HUDEP-2 (cell line): ENCODE data around the gene ARMH4.

Experiments used
- DNase-seq, 76 experiments: peaks; one replicate each; lab custom pipeline; 2025; ENCODE audit not compliant: unreplicated experiment in 76 of 76; lab: John Stamatoyannopoulos, UW

Gene ARMH4, protein sequence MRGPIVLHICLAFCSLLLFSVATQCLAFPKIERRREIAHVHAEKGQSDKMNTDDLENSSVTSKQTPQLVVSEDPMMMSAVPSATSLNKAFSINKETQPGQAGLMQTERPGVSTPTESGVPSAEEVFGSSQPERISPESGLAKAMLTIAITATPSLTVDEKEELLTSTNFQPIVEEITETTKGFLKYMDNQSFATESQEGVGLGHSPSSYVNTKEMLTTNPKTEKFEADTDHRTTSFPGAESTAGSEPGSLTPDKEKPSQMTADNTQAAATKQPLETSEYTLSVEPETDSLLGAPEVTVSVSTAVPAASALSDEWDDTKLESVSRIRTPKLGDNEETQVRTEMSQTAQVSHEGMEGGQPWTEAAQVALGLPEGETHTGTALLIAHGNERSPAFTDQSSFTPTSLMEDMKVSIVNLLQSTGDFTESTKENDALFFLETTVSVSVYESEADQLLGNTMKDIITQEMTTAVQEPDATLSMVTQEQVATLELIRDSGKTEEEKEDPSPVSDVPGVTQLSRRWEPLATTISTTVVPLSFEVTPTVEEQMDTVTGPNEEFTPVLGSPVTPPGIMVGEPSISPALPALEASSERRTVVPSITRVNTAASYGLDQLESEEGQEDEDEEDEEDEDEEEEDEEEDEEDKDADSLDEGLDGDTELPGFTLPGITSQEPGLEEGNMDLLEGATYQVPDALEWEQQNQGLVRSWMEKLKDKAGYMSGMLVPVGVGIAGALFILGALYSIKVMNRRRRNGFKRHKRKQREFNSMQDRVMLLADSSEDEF

DNA sequence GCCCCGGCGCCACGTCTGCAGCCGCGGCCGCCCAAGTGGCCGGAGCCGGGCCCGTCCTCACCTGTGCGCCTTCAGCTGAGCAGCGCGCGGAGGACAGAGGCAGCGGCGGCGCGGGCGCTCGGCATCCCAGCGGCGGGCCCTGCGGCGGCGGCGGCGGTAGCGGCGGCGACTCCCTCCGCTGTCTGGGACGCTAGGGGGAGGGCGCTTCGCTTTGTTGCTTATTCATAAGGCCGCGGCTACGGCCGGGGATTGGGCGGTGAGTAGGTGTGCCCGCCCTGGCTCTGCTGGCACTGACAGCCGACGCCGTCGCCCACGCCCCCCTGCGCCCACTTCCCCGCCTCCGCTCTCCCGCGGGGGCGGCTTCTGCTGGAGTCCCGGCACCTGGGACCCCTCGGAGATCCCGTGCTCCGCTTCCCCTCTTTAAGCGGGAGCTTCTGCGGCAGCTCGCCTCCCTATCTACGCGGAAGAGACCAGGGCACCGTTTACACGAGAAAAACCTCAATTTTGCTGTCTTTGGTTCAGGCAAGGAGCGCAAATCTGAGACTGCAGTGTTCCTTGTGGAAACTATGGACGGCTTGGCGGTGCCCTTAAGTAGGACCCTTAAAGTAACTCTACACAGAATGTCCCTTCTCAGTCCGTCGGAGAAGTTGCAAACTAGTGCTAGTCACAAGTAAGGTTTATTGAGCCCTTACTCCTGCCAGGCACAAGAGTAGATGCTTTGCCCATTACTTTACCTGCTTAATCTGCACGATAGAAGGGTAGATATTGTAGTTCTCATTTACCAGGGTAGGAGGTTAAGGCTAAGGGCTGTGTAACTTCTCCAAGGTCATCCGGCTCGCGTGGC is at the start of gene ARMH4:
Gene ARMH4, minus strand, starts transcription at position 200 of the 844 bp plus-strand sequence. CDS start 12,855 bp downstream, outside the sequence.
- peak in 74 of 76 experiments; percentile 13 to 88 (median 73) for DNase-seq

DNA sequence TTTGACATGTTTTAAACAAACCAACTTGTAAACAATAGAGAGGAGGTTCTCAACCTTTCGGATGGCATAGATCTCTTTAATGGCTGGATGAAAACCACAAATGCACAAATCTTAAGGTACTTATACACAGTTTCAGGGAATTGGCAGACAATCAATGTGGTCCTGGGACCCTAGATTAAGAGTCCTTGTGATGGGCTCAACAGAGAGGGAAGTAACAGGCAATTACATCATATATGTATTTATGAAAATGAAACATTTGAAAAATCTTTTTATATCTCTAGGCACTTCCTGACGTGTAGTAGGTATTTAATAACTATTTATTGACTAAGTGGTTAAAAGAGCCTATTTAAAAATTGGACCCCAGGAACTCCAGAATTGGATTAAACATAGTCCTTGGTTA is 48.8 kb upstream of the ARMH4 start:
- peak in 1 of 76 experiments; percentile 11 for DNase-seq

DNA sequence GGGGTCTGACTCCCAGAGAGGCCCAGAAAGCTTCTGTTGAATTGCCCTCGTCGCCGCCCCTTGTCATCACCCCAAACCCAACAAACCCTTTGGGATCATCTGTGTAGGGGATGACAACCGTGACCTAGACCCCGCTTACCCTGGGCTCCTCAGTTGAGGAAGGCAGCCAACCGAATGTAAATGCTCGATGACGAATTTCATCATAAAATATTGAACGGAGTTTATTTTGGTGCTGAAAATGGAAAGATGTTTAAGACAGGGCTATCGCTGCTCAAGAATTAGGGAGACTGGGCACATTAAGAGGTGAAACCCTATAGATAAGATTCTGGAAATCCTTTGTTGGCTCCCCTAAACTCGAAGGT is 48.4 kb upstream of the ARMH4 start:
- DNase-seq = no peak

DNA sequence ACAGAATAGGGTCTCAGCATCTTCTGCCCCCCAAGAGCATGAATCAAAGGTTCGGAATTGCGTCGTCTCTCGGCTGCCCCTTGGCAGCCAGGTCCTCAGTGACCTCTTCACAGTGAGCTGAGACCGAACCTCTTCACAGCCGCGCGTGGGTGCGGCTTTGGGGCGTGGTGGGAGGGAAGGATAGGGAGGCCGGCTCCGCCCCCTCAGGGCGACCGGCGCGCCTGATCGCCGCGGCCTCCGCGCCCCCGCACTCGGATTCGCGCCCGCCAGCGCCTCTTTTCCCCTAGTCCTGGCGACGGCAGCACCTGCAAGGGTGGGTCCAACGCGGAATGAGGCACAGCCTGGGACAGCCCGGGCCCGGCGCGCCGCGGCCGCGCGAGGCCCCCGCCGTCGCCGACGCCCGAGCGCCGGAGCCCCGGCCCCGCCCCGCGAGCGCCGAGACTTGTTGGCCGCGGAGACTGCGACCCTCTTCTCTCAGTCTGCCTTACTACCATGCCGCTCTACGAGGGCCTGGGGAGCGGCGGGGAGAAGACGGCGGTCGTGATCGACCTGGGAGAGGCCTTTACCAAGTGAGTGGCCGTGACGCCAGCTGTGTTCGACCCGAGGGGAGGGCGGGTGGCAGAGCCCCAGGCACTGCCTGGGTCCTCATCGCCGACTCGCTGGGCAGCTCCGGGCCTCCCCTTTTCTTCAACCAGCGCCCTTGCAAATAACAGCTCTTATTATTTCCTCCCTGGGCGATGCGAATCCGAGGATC is 47.9 kb upstream of the ARMH4 start, which contains the start of gene ACTR10:
Gene ACTR10, plus strand, starts transcription at position 424 of the 754 bp plus-strand sequence. Its CDS starts 69 bp downstream, at position 493.
- DNase-seq = peak in 75 of 76 experiments; percentile 20 to 90 (median 79)

DNA sequence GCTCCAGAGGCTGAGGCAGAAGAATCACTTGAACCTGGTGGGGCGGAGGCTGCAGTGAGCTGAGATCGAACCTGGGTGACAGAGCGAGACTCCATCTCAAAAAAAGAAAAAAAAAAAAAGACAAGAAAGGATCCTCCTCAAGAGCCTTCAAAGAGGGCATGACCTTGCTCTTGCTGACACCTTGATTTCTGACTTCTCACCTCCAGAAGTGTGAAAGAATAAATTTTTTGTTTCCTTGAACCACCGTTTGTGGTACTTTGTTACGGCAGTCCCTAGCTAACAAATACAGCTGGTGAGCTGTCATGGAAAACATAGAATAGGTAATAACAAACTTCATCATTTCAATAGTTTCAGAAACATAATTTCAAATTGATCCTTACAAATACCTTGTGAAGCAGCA is 46.1 kb upstream of the ARMH4 start:
- DNase-seq = no peak

DNA sequence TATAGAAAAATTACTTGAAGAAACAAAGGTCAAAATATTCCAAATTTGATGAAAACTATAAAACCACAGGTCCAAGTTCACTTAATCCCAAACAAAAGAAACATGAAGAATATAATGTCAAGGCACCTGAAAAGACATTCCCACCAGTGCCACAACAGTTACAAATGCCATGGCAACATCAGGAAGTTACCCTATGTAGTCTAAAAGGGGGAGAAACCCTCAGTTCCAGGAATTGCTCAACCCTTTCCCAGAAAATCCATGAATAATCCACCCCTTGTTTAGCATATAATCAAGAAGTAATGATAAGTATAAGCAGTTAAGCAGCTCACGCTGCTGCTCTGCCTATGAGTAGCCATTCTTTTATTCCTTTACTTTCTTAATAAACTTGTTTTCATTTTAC is 44.2 kb upstream of the ARMH4 start:
- no peak for DNase-seq

DNA sequence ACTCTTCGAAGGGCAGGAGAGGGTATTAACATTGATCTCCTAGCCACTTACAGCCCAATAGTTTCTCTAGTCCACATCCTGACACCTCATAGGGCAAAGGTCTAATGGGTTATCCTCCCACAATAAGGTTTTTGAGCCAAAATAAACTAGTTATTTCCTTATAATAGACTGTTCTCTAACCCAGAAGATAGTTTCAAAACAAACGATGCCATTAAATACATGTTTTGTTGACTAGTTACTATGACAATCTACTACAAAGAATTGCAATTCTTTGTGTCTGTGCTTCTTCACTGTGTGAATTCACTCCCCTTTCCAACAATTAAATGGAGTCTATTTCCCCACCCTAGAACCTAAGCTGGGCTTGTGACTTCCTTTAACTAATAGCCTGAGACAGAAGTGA is 41.5 kb upstream of the ARMH4 start:
- DNase-seq = no peak

DNA sequence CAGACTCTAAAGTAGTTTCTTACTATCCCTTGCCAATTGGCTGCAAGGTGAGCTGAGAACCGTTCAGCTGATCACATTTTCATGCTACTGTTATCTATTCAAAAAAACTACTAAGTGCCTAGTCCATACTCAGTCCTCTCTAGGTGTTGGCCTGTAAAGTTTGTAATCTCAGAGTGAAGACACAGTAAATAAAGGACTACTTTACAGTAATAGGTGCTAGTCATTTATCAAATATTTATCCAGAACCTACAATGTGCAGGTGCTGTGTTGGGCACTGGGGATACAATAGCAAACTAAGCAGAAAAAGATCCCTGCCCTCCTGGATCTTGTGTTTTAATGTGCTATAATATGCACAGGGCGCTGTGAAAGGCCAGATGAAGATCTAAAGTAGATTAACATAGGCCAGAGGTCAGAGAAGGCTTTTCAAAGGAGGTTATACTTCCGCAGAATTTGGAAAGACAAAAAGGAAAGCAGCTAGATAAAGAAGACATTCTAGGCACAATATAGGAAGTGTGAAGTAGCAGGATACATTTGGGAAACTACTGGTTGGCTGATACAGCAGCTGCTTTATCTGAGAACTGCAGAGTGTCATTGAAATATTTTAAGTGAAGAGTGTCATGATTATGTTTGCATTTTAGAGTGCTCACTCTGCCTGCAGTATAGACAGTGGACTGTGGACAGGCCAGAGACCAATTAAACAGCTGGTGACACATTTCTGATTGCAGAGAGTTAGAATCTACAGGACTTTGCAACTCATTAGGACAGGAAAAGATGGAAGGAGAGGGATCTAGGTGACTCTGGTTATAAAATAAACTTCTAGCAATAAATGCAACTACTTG is 40.0 kb upstream of the ARMH4 start:
- DNase-seq = no peak

DNA sequence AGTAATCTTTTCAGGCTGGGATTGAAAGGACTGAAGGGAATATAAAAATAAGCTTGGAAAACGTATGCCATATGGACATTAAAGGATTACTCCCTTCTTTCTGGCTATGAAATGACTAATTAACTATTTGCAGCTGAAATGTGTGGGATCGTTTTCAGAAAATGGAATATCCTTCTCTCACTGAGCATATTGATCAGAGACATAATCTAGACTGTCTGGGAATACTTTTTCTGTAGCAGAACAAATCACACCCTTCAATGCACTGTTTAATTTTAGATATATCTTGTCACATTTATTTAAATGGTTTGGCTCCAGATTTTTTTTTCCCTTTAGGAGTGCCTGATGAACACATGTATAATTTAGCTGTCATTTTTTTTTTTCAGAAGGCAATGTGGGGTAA is 37.2 kb upstream of the ARMH4 start:
- no peak for DNase-seq

DNA sequence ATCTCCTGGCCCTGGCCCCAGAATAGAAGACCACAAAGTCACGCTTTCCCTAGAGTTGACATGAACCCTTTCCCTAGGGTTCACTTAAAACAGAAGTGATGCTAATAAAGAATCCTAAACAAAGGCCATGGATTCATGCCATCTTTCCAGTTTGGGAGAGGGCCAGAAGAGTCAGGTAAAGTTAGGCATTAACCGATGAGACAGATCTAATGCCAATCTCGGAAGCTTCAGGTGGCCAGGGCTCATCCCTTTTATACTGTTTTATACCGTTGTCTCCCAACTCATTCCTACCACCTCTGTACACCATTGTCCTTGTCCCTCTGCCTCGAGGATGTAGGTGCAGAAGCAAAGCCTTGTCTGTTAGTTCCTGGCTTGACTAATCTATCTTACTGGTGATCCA is 25.1 kb upstream of the ARMH4 start:
- no peak for DNase-seq

DNA sequence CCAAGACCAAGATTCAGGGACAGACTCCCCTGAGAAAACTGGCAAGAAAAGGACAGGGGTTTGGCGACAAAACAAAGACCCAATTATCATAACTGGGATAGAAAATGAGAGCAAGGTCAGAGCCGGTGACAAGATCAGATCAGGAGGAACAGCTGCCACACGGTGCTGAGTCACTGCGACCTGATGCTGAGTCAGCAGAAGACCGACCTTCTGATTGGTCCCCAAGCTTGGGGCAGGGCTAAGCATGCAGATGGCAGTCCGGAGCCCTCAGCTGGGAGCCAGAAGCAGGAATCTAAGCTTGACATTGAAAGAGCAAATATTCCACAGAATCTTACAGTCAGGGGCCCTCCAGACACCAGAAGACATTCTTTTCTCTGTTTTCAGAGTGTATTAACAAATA is 19.1 kb upstream of the ARMH4 start:
- DNase-seq = peak in 73 of 76 experiments; percentile 39 to 92 (median 81)

DNA sequence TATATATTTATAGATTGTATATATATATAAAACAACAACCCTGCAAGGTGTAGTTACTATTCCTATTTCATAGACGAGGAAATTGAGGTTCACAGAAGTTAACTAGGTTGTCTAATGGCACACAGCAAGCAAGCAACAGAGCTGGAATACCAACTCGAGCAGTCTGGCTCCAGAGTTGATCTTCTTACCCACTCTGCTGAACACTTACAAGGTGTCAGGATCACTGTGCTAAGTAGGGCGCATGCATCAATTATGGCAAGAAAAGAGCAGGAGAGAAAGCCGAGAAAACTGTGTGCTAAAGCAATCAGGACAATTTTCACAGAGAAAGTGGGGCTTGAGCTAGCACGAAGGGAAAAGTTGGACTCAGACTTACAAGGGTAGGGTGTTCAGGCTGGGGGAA is 15.9 kb upstream of the ARMH4 start:
- no peak for DNase-seq

DNA sequence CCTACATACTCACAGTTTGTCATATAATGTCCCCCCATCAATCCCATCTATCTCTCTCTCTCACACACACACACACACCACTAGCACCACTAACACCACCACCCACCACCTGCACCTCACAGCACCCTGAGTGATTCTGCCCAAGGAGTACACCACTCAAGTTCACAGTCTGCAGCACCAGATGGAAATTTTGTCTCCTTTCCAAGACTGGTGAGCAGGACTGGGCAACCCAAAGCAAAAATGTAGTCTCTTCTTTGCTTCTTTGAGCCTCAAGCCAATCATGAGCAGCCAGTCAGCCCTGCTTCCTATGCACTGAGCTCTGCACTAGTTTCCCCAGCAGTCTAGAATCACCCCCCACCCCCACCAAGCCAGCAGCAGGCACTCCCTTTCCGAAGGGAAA is 15.0 kb upstream of the ARMH4 start:
- DNase-seq = no peak

DNA sequence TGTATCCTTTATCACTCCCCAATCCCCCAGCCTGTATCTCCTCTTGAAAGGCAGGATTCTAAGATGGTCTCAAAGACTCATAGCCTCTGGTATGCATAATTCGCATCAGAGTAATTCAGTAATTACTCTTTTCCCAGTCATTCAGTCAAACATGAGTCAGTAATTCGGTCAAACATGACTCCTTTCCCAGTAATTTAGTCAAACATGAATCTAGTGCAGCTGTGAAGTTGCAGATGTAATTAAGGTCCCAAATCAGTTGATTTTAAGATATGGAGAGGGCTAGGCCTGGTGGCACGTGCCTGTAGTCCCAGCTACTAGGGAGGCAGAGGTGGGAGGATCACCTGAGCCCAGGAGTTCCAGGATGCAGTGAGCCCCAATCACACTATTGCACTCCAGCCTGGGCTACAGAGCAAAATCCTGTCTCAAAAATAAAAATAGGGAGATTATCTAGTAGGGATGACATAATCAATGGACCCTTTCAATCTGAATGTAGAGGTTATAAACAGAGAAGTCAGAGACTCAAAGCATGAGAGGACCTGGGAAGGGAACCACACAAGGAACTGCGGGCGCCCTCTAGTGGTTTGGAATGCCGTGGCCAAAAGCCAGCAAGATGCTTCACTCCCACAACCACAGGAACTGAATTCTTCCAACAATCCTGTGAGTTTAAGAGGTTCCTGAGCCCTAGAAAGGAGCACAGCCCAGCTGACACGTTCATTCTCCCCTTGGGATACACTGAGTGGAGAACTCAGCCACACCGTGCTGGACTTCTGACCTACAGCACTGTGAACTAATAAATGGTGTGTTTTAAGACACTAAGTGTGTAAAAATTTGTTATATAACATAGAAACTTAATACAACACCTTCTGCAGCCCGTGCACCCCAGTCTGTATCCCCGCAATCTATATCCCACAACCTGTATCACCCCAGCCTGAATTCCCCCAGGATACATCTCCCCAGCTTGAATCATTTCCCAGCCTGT is 14.3 kb upstream of the ARMH4 start:
- DNase-seq = peak in 72 of 76 experiments; percentile 8 to 81 (median 59)

DNA sequence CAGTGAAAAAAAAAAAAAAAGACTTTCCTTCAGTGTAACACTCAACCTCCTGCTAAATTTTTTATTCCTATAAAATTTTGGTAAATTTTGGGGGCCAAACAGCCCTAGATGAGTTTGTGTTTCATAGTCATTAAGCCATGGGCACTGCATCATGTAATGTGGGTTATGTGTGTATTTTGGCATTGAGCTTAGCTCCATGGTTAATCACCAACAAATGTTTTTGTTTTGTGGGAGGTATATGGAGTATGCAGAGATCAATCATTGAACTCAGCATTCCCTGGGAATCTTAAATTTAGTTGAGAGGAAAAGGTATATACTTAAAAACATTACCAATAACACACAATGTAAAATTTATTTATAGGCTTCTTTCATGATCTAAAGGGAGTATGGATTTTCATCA is 8.5 kb upstream of the ARMH4 start:
- no peak for DNase-seq

DNA sequence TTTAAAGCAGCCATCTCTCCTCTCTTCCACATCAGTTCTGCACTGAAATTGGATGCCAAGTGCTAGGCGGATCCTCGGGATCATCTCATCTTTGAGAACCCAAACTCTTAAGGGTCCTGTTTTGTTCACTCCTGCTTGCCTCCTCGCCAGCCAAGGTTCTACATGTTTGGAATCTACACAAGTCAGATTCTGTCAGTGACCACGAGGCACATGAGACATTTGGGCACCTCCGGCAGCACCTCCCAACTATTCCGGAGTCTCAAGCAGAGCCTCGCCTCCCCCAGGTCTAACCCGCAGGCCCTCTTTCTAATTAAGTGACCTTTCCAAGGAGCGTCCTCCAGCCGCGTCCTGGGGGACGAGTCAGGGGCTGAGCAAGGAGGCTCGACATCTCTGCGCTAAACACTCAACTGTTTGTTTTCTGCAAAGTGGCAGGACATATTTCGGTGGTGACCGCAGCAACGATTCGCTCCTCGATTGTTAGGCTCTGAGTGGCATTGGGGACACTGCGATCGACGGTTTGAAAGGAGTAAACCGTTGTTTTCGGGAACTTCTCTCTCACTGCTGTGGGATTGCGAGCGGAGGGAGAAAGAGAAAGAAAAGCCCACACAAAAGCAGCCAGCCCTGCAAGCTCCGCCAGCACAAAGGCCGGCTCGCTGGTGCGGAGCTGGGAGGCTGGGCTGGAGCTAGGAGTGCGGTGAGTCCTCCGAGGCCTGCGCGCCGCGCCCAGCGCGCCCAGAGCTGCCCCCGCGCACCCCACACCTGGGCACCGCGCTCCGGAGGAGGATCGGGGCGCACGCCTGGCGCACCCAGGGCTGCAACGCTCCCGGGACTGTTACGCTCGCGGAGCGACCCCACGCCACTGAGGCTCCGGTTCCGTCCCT is 640 bp downstream of the ARMH4 start:
- DNase-seq = peak in 13 of 76 experiments; percentile 9 to 52 (median 16)

DNA sequence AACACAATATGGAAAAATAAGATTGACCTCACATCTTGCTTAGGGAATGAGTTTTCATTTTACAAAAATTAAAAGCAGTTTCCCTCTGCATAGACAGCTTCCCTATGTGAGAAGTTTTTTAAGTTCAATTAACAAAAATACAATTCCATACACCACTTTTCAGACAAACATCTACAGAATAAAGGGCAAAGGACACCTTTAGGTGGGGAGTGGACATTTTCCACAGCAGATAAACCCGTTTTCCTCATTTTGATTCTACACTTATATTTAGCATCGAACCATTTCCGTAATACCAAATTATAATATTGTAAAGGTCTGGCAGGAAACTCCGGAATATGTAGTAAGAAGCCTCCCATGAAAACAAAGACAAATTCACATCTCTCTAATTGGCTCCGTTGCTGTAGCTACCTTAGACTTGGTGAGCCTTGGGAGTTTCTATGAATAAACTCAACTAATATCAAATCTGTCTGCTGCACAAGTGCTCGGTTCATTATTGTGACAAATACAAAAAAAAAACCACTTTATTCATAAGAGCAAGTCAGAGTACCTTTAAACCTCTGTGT is 1.7 kb downstream of the ARMH4 start:
- no peak for DNase-seq
